Measurements from ENCODE around the gene ECHDC1. TPM values are rescaled to one million over a fixed set of nuclear protein-coding genes. Genes with fewer than 3 reads are reported as not detected.

The ECHDC1 gene
- total and polyA plus RNA-seq, 4 donors: 28.8 to 66.2 (median 50.8) TPM

DNA sequence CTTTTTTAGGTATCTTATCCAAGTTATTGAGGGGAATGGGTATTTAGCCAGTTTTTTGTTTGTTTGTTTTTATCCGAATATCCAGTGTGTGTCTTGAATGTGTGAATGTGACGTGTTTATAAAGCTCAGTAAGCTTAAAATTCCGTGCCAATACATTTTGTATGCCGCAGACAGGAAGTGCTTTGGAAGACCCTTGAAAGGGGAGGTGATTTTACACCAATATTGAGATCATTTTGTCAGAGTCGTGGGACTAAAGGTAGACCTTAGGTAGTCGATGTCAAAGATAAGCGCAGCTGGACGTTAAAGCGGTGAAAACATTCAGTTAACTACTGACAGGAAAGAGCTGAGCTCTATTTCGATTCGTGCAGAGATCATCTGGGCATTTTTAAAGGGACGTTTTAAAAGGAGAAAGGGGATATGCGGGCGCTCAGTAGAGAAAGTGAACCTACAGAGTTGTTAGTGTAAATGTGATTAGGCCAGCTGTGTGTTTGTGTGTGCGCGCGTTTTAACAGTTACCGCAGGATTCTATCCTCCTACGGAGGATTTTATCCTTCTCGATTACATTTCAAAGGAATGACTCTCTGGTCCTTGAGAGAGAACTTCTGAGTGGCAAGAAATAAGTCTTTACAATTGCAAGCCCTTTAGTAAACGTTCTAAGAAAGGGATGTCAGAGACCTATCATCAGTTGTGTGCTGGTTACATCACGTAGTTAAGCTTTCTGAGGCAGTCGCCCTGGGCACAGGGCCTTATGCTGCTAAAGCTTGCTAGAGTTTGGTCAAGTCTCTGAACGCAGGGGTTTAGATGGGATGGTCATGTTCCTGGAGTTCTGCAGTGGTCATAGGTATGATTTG is 625 bp upstream of the ECHDC1 start:
- no peak for DNase-seq (ENCODE audit: low spot score)
- peak overlapping the region; percentile 87 to 96 for H3K9ac ChIP-seq (ENCODE audit: low read depth in 1 of 2, low read length in 2 of 2)
- WGBS: 9% methylated on average over 24 of the region's 24 CpGs
- no peak for TF ChIP-seq RAD21 (IDR thresholded peaks at IDR 0.05)
- TF ChIP-seq, protein P1, sequence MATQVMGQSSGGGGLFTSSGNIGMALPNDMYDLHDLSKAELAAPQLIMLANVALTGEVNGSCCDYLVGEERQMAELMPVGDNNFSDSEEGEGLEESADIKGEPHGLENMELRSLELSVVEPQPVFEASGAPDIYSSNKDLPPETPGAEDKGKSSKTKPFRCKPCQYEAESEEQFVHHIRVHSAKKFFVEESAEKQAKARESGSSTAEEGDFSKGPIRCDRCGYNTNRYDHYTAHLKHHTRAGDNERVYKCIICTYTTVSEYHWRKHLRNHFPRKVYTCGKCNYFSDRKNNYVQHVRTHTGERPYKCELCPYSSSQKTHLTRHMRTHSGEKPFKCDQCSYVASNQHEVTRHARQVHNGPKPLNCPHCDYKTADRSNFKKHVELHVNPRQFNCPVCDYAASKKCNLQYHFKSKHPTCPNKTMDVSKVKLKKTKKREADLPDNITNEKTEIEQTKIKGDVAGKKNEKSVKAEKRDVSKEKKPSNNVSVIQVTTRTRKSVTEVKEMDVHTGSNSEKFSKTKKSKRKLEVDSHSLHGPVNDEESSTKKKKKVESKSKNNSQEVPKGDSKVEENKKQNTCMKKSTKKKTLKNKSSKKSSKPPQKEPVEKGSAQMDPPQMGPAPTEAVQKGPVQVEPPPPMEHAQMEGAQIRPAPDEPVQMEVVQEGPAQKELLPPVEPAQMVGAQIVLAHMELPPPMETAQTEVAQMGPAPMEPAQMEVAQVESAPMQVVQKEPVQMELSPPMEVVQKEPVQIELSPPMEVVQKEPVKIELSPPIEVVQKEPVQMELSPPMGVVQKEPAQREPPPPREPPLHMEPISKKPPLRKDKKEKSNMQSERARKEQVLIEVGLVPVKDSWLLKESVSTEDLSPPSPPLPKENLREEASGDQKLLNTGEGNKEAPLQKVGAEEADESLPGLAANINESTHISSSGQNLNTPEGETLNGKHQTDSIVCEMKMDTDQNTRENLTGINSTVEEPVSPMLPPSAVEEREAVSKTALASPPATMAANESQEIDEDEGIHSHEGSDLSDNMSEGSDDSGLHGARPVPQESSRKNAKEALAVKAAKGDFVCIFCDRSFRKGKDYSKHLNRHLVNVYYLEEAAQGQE (IDR thresholded peaks at IDR 0.05): no peak
- no peak for TF ChIP-seq FOXA1 (IDR thresholded peaks at IDR 0.05)
- TF ChIP-seq, protein P2, sequence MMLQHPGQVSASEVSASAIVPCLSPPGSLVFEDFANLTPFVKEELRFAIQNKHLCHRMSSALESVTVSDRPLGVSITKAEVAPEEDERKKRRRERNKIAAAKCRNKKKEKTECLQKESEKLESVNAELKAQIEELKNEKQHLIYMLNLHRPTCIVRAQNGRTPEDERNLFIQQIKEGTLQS (IDR thresholded peaks at IDR 0.05): no peak
- peak overlapping the region; percentile 89 to 90 for H3K27ac ChIP-seq (ENCODE audit: low read depth in 1 of 2, low read length in 2 of 2)
- H3K9me3 ChIP-seq (ENCODE audit: control insufficient read depth in 4 of 4, low read length in 3 of 4): no peaks in the 10 kb centered on the region
- H3K4me1 ChIP-seq (ENCODE audit: control insufficient read depth in 4 of 4, insufficient read depth in 4 of 4, low read length in 3 of 4): peaks cover 7 to 35% (median 14%) of the 10 kb centered on the region in 4 donors
- H3K36me3 ChIP-seq (ENCODE audit: control insufficient read depth in 4 of 4, insufficient read depth in 3 of 4, low read depth in 1 of 4, low read length in 3 of 4): peaks cover 0 to 2% (median 0%) of the 10 kb centered on the region in 4 donors
- no peaks in the 10 kb centered on the region for H3K27me3 ChIP-seq (ENCODE audit: control insufficient read depth in 4 of 4, insufficient read depth in 4 of 4, low read length in 3 of 4)
- peak overlapping the region; percentile 74 to 99 (median 82) for H3K4me3 ChIP-seq (ENCODE audit: low read depth in 1 of 3, low read length in 3 of 3)

DNA sequence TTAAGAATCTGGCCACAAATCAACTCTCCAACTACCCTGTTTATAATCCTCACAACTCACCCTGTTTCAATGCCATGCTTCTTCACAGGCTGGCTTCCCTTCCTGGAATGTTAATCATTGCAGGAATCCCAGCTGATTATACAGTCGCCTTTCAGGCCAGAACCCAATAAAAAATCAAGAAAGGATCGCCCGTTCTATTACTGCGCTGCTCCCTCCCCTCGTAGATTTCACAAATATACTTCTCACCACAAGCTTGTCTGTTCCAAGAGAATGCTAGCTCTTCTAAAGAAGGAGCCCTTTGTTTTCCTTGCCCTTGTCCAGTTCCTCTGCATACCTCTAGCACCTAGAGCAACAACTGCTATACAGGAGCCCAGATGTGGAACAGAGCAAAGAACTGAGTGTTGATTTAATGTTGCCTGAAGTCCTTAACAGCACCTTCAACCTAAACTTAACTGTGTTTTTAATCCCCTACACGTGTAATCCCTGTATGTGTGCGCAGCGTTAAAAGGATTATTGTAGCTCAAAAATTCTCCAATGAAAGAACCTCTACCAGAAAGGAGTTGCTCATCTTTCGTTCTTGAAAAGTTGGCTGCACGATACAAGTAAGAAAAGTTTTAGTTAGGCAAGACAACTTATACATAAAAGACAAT is 988 bp downstream of the ECHDC1 start:
- 16% methylated on average over 10 of the region's 10 CpGs for WGBS
- Histone ChIP-seq H3K9me3 (ENCODE audit: control insufficient read depth in 4 of 4, low read length in 3 of 4) (no peaks in the 10 kb centered on the region), H3K4me1 (ENCODE audit: control insufficient read depth in 4 of 4, insufficient read depth in 4 of 4, low read length in 3 of 4) (peaks cover 8 to 36% (median 16%) of the 10 kb centered on the region in 4 donors), H3K9ac (ENCODE audit: low read depth in 1 of 2, low read length in 2 of 2) (peak overlapping the region; percentile 87 to 96), H3K4me3 (ENCODE audit: low read depth in 1 of 3, low read length in 3 of 3) (peak overlapping the region; percentile 74 to 99 (median 82)), H3K27ac (ENCODE audit: low read depth in 1 of 2, low read length in 2 of 2) (peak overlapping the region; percentile 89 to 90), H3K27me3 (ENCODE audit: control insufficient read depth in 4 of 4, insufficient read depth in 4 of 4, low read length in 3 of 4) (no peaks in the 10 kb centered on the region), H3K36me3 (ENCODE audit: control insufficient read depth in 4 of 4, insufficient read depth in 3 of 4, low read depth in 1 of 4, low read length in 3 of 4) (peaks cover 0 to 2% (median 0%) of the 10 kb centered on the region in 4 donors)
- DNase-seq (ENCODE audit: low spot score): no peak
- TF ChIP-seq TAF1 (conservative IDR thresholded peaks at IDR 0.05): peak; percentile 62
- no peak for TF ChIP-seq FOXA2 (IDR thresholded peaks at IDR 0.05)
- peak; percentile 27 for TF ChIP-seq SP1 (IDR thresholded peaks at IDR 0.05)

DNA sequence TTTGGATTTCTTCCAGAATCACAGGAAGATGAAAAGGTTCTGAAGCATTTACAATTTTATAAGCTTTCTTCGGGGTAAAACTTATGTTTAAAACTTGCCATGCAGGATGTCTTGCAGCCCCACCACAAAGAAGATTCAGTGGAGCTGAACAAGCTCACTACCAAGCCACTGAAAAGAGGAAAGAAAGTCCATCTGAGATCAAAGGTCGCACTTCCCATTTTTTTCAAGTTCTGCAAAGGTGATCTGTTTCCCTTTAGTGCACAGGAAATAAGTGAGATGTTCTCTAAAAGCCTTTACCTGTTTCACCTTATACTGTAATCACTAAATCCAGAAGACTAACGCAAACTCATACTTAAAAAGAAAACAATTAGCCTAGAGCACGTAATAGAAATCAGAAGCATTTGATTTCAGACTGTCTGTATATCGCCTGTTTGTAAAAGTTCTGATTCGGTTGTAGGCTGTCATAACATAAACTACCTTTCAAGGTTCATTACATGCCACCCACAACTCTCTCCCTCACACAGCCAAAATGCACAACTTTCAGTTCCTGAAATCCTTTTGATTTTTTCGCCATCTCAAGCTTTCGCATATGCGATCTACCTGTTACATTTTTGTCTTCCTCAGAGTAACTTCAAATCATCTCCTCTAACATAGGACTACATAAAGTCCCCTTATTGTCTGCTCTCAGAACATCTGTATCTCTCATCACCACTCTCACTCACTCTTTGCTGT is 1.8 kb downstream of the ECHDC1 start:
- 82% methylated on average over 9 of the region's 9 CpGs for WGBS
- Histone ChIP-seq H3K9me3 (ENCODE audit: control insufficient read depth in 4 of 4, low read length in 3 of 4) (no peaks in the 10 kb centered on the region), H3K36me3 (ENCODE audit: control insufficient read depth in 4 of 4, insufficient read depth in 3 of 4, low read depth in 1 of 4, low read length in 3 of 4) (peaks cover 0 to 2% (median 0%) of the 10 kb centered on the region in 4 donors), H3K9ac (ENCODE audit: low read depth in 1 of 2, low read length in 2 of 2) (peak overlapping the region in 1 of 2 donors; percentile 26), H3K27me3 (ENCODE audit: control insufficient read depth in 4 of 4, insufficient read depth in 4 of 4, low read length in 3 of 4) (no peaks in the 10 kb centered on the region), H3K27ac (ENCODE audit: low read depth in 1 of 2, low read length in 2 of 2) (peak overlapping the region in 1 of 2 donors; percentile 90), H3K4me1 (ENCODE audit: control insufficient read depth in 4 of 4, insufficient read depth in 4 of 4, low read length in 3 of 4) (peaks cover 7 to 36% (median 16%) of the 10 kb centered on the region in 4 donors), H3K4me3 (ENCODE audit: low read depth in 1 of 3, low read length in 3 of 3) (peak overlapping the region in 2 of 3 donors; percentile 74 to 82)
- no peak for DNase-seq (ENCODE audit: low spot score)
- TF ChIP-seq EGR1 (IDR thresholded peaks at IDR 0.05; ENCODE audit: low read depth in 2 of 2) (no peak), JUND (IDR thresholded peaks at IDR 0.05) (no peak), TAF1 (conservative IDR thresholded peaks at IDR 0.05) (no peak), RXRA (IDR thresholded peaks at IDR 0.05) (no peak)
- TF ChIP-seq, protein P3, sequence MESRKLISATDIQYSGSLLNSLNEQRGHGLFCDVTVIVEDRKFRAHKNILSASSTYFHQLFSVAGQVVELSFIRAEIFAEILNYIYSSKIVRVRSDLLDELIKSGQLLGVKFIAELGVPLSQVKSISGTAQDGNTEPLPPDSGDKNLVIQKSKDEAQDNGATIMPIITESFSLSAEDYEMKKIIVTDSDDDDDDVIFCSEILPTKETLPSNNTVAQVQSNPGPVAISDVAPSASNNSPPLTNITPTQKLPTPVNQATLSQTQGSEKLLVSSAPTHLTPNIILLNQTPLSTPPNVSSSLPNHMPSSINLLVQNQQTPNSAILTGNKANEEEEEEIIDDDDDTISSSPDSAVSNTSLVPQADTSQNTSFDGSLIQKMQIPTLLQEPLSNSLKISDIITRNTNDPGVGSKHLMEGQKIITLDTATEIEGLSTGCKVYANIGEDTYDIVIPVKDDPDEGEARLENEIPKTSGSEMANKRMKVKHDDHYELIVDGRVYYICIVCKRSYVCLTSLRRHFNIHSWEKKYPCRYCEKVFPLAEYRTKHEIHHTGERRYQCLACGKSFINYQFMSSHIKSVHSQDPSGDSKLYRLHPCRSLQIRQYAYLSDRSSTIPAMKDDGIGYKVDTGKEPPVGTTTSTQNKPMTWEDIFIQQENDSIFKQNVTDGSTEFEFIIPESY (IDR thresholded peaks at IDR 0.05): no peak
- TF ChIP-seq, protein P4, sequence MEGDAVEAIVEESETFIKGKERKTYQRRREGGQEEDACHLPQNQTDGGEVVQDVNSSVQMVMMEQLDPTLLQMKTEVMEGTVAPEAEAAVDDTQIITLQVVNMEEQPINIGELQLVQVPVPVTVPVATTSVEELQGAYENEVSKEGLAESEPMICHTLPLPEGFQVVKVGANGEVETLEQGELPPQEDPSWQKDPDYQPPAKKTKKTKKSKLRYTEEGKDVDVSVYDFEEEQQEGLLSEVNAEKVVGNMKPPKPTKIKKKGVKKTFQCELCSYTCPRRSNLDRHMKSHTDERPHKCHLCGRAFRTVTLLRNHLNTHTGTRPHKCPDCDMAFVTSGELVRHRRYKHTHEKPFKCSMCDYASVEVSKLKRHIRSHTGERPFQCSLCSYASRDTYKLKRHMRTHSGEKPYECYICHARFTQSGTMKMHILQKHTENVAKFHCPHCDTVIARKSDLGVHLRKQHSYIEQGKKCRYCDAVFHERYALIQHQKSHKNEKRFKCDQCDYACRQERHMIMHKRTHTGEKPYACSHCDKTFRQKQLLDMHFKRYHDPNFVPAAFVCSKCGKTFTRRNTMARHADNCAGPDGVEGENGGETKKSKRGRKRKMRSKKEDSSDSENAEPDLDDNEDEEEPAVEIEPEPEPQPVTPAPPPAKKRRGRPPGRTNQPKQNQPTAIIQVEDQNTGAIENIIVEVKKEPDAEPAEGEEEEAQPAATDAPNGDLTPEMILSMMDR (IDR thresholded peaks at IDR 0.05; ENCODE audit: low read depth, low read length, missing input control): no peak
